T-helper 17 cell (primary cell): ENCODE data around the gene ORMDL2. TPM values are rescaled to one million over a fixed set of nuclear protein-coding genes. Genes with fewer than 3 reads are reported as not detected.
A peak's percentile ranks its signal among the peaks of the same experiment; 100 is the strongest.
"Not testable (repeated sequence)": the region's sequence is repeated elsewhere in the genome, so short reads cannot be mapped to it uniquely, and the experiment has no call there.

Source experiments
- ATAC-seq: fragments of 150-1000 bp; cut with Tn5 transposase; 2 replicates; pipeline ENCODE4 v1.10.0; 2021; ENCODE audit warnings: mild to moderate bottlenecking, moderate library complexity
- DNase-seq, 3 donors: peaks; one replicate each; pipeline versions ENCODE4 v3.0.0 to v3.0.0-alpha.2; 2020 to 2021
- H3K9me3 ChIP-seq: one replicate; pipeline ENCODE4 v1.7.0; 2013; ENCODE audit warnings: low read length, mild to moderate bottlenecking; ENCODE audit not compliant: control insufficient read depth, poor library complexity, severe bottlenecking
- H3K27ac Mint-ChIP-seq: one replicate; pipeline ENCODE4 v1.8.0; 2022; ENCODE audit warnings: mild to moderate bottlenecking, moderate library complexity, mixed read lengths
- H3K27me3 Mint-ChIP-seq: one replicate; pipeline ENCODE4 v1.8.0; 2022; ENCODE audit warnings: mixed read lengths
- H3K36me3 Mint-ChIP-seq: one replicate; pipeline ENCODE4 v1.8.0; 2022; ENCODE audit warnings: low read depth, mixed read lengths
- H3K4me1 Mint-ChIP-seq: one replicate; pipeline ENCODE4 v1.8.0; 2022; ENCODE audit warnings: mild to moderate bottlenecking, mixed read lengths
- H3K4me3 Mint-ChIP-seq: one replicate; pipeline ENCODE4 v1.8.0; 2022; ENCODE audit warnings: mild to moderate bottlenecking, moderate library complexity, mixed read lengths
- total RNA-seq, 4 donors: library from RNA in 2 of 4; stranded (reverse) in 2 of 4; gene quantifications; one replicate each; pipeline ENCODE4 v1.2.3 and lab custom pipeline; 2022 to 2026

Gene ORMDL2
- total RNA-seq, 2 donors from 2014 or later: 16.3 to 20.5 TPM

DNA sequence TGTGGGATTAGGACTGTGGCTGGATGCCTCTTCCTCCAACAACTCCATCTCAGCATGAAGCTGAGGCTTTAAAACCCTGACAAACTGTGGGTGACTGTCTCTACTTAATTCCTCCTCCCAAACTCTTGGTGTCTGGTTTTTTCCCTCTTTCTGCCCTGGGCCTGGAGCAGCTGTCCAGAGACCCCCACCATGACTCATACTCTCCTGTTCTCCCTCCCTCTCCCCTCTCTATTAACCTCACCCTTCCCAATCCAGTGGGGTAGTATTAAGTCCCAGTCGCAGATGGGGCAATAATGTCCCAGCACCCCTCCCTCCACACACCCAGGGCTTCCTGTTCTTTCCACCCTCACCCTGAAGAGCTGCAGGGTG, 13.6 kb downstream of the ORMDL2 start:
- no peak for DNase-seq
- ATAC-seq: no peak
- no peaks in the 10 kb centered on the region for H3K9me3 ChIP-seq
- H3K36me3 Mint-ChIP-seq: peaks cover 2% of the 10 kb centered on the region
- no peaks in the 10 kb centered on the region for H3K27me3 Mint-ChIP-seq
- H3K27ac Mint-ChIP-seq: peak overlapping the region; percentile 95
- H3K4me3 Mint-ChIP-seq: peak overlapping the region; percentile 98
- H3K4me1 Mint-ChIP-seq: peaks cover 35% of the 10 kb centered on the region

DNA sequence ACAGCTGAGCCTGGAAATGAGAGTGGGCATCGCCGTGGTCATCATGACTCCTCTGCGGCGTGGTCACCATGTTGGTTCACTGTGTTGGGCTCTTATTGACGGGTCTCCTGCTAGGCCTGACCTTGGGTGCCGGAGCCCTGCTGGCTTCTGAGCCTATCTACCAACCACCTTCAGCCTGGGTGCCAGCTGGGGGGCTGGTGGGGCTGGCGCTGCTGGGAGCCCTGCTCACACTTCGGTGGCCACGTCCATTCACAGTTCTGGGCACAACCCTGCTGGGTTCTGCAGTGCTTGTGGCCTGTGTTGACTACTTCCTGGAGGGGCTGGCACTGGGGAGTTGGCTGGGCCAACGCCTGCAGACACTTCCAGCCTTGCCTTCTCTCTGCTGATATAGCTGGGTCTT, 15.2 kb downstream of the ORMDL2 start:
- H3K9me3 ChIP-seq: no peaks in the 10 kb centered on the region
- H3K27me3 Mint-ChIP-seq: no peaks in the 10 kb centered on the region
- ATAC-seq: no peak
- no peak overlapping the region for H3K4me3 Mint-ChIP-seq
- no peak overlapping the region for H3K27ac Mint-ChIP-seq
- no peak for DNase-seq
- H3K4me1 Mint-ChIP-seq: peaks cover 28% of the 10 kb centered on the region
- H3K36me3 Mint-ChIP-seq: peaks cover 2% of the 10 kb centered on the region

DNA sequence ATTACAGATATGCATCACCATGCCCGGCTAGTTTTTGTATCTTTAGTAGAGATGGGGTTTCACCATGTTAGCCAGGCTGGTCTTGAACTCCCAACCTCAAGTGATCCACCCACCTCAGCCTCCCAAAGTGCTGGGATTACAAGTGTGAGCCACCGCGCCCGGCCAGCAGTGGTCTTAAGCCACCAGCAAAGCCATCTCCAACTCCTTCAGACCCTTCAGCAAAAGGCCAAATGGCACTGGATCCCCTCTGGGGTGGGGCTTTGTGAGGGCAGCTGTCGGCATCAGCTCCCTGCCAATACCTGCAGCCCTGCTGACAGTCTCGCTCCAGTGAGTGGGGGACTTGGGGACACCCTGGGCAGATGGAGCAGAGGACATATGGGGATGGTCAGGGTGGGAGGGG, 16.6 kb downstream of the ORMDL2 start:
- not testable (repeated sequence) for H3K27me3 Mint-ChIP-seq, H3K36me3 Mint-ChIP-seq, H3K9me3 ChIP-seq, H3K27ac Mint-ChIP-seq, ATAC-seq, DNase-seq, H3K4me3 Mint-ChIP-seq
- peaks cover 23% of the 10 kb centered on the region for H3K4me1 Mint-ChIP-seq

DNA sequence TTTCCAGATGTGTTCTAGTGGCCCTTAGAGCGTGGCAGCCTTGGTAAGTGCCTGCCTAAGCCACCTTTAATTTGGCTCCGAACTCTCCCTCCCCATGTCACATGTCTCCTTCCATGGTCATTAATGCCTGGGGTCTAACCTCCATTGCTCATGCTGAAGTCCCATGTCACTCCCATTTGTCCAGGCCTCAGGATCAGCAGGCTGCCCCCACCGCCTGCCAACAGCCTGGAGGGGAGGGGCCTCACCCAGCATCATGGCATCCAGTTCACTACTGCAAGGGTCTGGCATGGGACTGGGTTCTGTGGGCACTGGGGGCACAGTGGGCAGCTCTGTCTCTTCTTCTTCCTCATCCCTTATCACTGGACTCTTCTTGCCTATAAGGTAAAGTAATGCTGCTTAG, 20.5 kb downstream of the ORMDL2 start:
- ATAC-seq (no peak), DNase-seq (no peak)
- Mint-ChIP-seq H3K4me1 (peaks cover 17% of the 10 kb centered on the region), H3K27ac (no peak overlapping the region), H3K27me3 (no peaks in the 10 kb centered on the region), H3K4me3 (no peak overlapping the region), H3K36me3 (no peaks in the 10 kb centered on the region)
- H3K9me3 ChIP-seq: no peaks in the 10 kb centered on the region

DNA sequence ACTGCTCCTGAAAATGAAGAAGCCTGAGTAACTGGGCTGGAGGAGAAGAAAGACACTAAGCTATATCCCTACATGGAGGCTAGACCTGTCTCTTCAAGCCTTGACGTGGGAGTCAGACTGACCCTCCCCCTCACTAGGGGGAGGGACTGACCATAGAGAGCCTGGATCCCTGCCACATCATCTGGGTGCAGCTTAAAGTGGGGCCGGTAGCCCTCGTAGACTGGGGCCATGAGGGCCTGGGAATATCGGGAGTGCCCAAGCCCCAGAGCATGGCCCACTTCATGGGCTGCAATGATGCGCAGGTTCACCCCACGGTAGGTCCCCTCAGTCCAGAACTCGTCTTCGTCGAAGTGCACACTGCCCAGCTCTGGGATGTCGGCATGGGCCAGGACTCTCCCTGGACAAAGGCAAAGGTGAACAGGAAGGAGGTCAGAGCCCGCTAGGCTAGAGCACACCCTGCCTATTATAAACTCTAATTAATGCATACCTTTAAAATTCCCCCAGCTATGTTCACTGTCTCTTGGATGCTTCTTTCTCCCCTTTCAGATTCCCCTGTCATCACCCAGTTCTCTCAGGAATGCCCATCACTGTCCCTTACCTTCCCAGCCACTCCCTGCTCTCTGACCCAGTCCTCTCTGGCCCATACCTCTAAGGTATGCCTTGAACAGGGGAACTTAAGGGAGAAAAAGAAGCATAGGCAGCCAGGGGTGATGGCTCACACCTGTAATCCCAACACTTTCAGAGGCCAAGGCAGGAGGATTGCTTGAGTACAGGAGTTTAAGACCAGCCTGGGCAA, 21.7 kb downstream of the ORMDL2 start:
- Mint-ChIP-seq H3K27me3 (no peaks in the 10 kb centered on the region), H3K4me3 (no peak overlapping the region), H3K27ac (no peak overlapping the region), H3K36me3 (no peaks in the 10 kb centered on the region), H3K4me1 (peaks cover 17% of the 10 kb centered on the region)
- ATAC-seq: no peak
- DNase-seq: no peak
- no peaks in the 10 kb centered on the region for H3K9me3 ChIP-seq

- Mint-ChIP-seq H3K4me1 (peaks cover 17% of the 10 kb centered on the region), H3K4me3 (no peak overlapping the region), H3K27ac (no peak overlapping the region), H3K36me3 (no peaks in the 10 kb centered on the region), H3K27me3 (no peaks in the 10 kb centered on the region)
- DNase-seq: no peak
- no peaks in the 10 kb centered on the region for H3K9me3 ChIP-seq
- no peak for ATAC-seq
Measured at GRCh38 chr12:55840581-55841351, 22.9 kb downstream of the ORMDL2 start.

DNA sequence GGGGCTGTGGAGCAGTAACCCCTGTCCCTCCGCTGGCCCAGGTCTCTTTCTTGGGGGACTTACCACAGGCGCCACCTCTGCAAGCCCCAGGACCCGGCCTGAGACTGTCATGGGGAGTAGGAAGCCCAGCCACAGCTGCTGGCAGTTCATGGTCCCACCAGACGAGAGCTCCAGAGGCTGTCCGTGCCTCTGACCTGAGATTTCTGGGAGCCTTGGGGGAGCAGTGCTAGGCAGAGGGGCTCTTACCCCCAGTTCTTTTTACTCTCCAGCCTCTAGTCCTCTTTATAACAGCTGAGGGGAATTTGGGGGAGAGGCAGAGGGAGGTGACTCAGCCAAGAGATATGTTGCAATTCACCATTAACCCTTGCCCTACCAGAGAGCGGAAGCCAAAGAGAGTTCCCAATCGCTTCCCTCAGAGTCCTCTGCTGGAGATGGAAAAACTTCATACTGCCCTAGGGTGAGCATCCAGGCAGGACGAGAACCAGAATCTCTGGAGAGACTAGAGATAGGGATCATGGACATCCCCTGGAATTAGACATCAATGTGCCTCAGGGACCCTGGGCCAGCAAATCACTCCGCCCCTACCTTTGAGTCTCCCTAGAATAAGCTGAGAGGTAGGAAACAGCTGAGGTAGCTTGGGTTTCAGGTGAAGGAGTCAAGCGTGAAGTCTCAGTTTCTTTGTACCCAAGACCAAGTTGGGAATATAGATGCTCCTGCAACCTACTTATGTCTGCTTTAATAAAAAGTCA, 25.0 kb downstream of the ORMDL2 start, which contains the start of gene MMP19:
TSS of gene MMP19 (minus strand) at position 256 of the 749 bp plus-strand sequence. CDS start at position 150, 106 bp downstream.
- DNase-seq (no peak), ATAC-seq (no peak)
- no peaks in the 10 kb centered on the region for H3K9me3 ChIP-seq
- Mint-ChIP-seq H3K27ac (no peak within 1 kb of the TSS), H3K4me3 (no peak within 1 kb of the TSS), H3K36me3 (no peaks in the 10 kb centered on the region), H3K4me1 (peaks cover 12% of the 10 kb centered on the region), H3K27me3 (no peaks in the 10 kb centered on the region)

GRCh38 chr12:55843431-55843830, 25.6 kb downstream of the ORMDL2 start:
- Mint-ChIP-seq H3K4me3 (no peak overlapping the region), H3K4me1 (peaks cover 12% of the 10 kb centered on the region), H3K27ac (no peak overlapping the region), H3K36me3 (no peaks in the 10 kb centered on the region), H3K27me3 (no peaks in the 10 kb centered on the region)
- no peak for DNase-seq
- ATAC-seq: no peak
- no peaks in the 10 kb centered on the region for H3K9me3 ChIP-seq

- no peak overlapping the region for H3K4me3 Mint-ChIP-seq
- no peaks in the 10 kb centered on the region for H3K36me3 Mint-ChIP-seq
- H3K4me1 Mint-ChIP-seq: peaks cover 12% of the 10 kb centered on the region
- ATAC-seq: no peak
- DNase-seq: no peak
- H3K9me3 ChIP-seq: no peaks in the 10 kb centered on the region
- H3K27me3 Mint-ChIP-seq: peaks cover 5% of the 10 kb centered on the region
- no peak overlapping the region for H3K27ac Mint-ChIP-seq
Measured at GRCh38 chr12:55844961-55845360, 27.1 kb downstream of the ORMDL2 start.

DNA sequence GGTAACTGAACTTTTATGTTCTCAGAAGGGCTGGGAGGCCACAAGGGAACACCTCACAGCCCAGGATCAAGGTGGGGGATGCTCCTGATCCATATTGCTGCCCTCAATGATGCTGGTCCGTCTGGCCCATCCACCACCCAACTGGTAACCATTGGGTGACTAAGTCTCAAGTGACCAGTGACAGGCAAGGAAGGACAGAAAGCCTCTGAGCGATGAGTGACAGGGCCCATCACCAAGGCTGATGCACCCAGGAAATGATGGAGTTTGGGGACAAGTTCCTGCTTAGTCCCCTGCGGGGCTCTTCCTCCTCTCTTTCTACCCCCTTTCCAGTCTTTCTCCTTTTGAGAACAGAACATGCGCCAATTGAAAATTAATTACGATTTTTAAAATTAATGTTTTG, 27.5 kb downstream of the ORMDL2 start:
- H3K27ac Mint-ChIP-seq: no peak overlapping the region
- DNase-seq (no peak), ATAC-seq (no peak)
- H3K9me3 ChIP-seq: no peaks in the 10 kb centered on the region
- no peak overlapping the region for H3K4me3 Mint-ChIP-seq
- H3K27me3 Mint-ChIP-seq: peaks cover 8% of the 10 kb centered on the region
- H3K36me3 Mint-ChIP-seq: no peaks in the 10 kb centered on the region
- peaks cover 12% of the 10 kb centered on the region for H3K4me1 Mint-ChIP-seq

DNA sequence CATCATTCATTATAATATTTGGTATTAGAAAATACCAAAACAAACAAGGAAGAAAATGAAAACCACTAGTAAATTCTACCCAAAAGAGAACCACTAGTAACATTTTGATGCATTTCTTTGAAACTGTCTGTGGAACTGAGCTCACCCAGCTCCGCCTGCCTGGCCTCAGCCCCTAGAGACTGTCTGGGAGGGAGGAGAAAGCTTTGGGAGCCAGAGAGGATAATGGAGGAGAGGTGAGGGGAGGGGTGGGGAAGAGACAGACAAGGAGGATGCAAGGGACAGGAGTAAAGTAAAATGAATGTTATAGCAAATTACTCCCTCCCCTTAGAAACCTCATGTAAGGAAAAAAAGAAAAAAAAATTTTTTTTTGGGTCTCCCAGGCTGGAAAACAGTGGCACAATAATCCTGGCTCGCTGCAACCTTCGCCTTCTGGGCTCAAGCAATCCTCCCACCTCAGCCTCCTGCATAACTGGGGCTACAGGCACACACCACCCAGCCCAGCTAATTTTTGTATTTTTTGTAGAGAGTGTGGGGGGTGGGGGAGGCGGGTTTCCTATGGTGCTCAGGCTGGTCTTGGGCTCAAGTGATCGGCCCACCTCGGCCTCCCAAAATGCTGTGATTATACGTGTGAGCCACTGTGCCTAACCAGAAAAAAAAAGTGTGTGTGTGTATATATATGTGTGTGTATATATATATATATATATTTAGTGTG, 28.1 kb downstream of the ORMDL2 start:
- no peak overlapping the region for H3K27ac Mint-ChIP-seq
- H3K27me3 Mint-ChIP-seq: peaks cover 13% of the 10 kb centered on the region
- DNase-seq: no peak
- H3K36me3 Mint-ChIP-seq: no peaks in the 10 kb centered on the region
- no peaks in the 10 kb centered on the region for H3K9me3 ChIP-seq
- H3K4me3 Mint-ChIP-seq: no peak overlapping the region
- no peak for ATAC-seq
- H3K4me1 Mint-ChIP-seq: peaks cover 8% of the 10 kb centered on the region

DNA sequence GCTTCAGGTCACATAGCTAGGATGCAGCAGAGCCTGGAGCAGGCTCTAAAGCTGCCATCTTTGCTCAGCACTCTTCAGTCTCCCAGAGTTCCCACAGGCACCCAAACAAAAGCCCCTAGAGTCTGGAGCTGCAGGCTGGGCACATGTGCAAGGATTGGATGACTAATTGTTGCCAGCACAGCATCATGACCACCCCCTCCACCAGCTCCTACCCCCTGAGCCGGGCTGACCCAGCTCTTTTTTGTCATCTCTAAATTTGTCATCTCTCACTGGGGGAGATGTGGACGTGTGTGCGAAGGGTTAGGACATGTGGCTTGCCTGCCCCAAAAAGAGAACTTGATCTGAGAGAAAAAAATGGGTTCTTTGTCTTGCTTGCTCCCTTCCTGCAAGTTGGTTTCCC, 29.2 kb downstream of the ORMDL2 start:
- no peaks in the 10 kb centered on the region for H3K9me3 ChIP-seq
- Mint-ChIP-seq H3K27me3 (peaks cover 22% of the 10 kb centered on the region), H3K27ac (peak overlapping the region; percentile 16), H3K4me3 (no peak overlapping the region), H3K4me1 (peaks cover 2% of the 10 kb centered on the region), H3K36me3 (no peaks in the 10 kb centered on the region)
- DNase-seq (no peak), ATAC-seq (no peak)
